LNCAP (cell line): ENCODE results near the gene CR1.

Experiments used
- TF ChIP-seq, protein P1 (sequence below): fragments of 450-650 bp; IDR thresholded peaks from 2 replicates; pipeline ENCODE4 v1.5.1; 2017; ENCODE audit warnings: mild to moderate bottlenecking

CR1 gene

DNA sequence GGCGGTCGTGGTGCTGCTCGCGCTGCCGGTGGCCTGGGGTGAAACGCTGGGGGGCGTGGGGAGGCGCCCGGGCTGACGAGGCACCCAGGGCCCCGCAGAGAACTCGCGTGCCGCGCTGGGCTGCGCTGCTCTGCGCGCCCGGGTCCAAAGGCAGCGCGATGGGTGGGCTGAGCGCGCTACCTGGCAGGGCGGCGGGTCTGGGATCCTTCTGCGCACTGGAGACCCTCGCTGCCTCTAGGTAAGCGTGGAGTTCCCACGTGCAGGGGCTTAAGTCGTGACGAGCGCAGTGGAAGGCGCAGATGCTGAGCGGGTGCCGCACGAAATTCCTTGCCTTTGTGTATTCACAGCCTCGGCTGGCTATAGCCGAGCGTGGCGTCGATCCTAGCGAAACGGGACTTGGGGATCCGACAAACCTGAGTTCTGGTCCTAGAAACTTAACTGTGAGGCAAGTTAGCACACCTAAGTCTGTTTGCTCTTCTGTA, 173.6 kb downstream of the CR1 start:
- TF ChIP-seq, protein P1, sequence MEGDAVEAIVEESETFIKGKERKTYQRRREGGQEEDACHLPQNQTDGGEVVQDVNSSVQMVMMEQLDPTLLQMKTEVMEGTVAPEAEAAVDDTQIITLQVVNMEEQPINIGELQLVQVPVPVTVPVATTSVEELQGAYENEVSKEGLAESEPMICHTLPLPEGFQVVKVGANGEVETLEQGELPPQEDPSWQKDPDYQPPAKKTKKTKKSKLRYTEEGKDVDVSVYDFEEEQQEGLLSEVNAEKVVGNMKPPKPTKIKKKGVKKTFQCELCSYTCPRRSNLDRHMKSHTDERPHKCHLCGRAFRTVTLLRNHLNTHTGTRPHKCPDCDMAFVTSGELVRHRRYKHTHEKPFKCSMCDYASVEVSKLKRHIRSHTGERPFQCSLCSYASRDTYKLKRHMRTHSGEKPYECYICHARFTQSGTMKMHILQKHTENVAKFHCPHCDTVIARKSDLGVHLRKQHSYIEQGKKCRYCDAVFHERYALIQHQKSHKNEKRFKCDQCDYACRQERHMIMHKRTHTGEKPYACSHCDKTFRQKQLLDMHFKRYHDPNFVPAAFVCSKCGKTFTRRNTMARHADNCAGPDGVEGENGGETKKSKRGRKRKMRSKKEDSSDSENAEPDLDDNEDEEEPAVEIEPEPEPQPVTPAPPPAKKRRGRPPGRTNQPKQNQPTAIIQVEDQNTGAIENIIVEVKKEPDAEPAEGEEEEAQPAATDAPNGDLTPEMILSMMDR = no peak

DNA sequence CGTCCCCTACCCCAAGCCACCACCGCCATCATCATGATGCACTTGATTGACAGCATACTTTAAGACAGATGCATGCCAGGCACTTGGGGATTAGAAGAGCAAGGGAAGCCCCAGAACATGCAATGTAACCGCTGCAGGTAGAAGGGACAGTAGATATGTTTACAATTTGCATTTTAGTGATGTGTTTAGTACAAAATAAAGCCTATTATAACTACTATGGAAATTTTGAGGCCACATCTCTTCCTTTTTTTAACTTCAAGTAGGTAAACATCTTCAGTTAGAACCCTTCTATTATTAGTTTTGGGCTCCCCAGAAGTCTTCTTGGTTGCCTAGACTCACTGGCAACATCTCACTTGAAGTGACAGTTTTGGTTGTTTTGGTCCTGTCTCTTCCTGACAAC, 174.2 kb downstream of the CR1 start:
- TF ChIP-seq, protein P1 = no peak

DNA sequence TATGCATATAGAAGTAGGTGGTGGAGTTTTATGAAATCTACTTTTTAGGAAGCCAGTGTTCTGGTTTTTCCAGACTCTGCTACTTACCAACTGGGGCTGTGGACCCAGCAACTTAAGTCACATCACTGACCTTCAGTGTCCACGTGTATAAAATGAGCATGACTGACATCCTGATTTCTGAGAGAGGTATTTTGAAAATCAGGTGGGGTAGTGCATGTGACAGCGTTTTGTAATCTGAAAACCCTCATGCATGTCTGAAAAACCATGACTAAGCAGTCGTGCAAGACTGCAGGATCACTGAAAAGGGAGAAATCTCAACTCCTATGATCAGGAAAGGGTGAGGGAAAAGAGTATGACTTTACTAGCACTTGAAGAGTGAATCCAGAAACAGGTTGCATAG, 175.0 kb downstream of the CR1 start:
- TF ChIP-seq, protein P1 = no peak

DNA sequence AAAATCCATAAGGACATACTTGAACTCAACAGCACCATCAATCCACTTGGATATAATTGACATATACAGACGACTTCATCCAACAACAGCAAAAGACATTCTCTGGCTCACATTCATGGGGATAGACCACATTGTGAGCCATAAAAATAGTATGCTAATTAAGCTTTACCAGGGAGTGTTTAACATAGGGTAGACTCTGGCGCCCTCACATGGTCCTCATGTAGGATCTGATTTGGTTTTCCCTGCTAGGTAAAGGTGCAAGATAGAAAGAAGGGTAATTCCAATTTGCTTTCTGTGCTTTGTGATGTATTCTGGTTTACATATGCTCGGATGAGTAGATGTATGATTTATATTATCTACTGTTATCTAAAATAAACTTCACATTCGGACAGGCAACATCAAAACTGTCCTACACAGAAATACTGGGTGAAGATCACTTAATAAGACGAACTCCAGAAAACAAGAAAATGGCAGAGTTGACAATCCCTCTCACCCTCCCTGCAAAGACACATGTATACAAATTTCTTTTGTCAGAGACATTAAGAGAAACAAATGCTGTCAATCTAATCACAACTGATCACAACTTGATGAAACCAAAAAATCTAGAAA, 176.7 kb downstream of the CR1 start:
- TF ChIP-seq, protein P1 = peak; percentile 87

DNA sequence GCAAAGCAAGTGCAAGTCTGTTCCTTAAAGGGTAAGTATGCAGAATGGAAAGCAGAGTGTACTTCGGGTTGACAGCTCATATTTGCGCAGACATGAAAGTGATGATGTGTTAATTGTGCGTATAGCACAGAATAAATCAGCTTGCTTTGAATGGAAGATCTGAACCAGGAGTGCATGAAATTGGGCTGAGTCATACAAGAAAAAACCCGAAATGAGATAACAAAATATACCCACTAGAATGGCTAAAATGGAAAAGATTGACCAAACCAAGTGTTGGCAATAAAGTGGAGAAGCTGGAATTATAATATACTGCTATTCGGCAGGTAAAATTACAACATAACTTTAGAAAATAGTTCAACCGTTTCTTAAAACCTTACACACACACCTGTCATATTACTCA, 177.4 kb downstream of the CR1 start:
- TF ChIP-seq, protein P1 = no peak

DNA sequence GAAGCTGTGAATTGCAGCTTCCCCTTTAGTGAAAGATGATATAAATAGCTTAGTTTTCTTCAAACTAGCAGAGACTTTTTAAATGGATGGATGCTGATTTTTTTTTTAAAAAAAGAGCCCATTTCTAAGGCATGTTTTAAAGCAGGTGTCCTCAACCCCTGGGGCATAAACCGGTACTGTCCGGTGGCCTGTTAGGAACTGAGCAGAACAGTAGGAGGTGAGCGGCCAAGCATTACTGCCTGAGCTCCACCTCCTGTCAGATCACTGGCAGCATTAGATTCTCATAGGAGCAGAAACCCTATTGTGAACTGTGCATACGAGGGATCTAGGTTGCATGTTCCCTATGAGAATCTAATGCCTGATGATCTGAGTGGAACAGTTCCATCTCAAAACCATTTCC, 180.2 kb downstream of the CR1 start:
- TF ChIP-seq, protein P1 = no peak

DNA sequence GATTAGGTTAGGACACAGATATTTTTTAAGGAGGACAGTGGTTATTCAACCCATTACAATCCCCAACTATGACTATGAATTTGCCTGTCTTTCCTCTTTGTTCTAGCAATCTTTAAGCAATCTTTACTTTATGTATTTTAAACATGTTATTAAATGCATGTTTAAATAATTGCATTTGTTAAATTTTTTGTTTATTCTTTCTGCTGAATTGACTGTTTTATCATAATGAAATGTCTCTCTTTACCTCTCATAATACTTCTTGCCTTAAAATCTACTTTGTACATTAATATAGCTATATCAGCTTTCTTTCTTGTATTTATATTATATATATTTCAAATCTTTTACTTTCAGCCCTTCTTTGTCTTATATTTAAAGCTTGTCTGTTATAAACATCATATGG, 195.1 kb downstream of the CR1 start:
- TF ChIP-seq, protein P1 = no peak
